K562 (cell line): ENCODE data around the gene SF3A2. TPM values are rescaled to one million over a fixed set of nuclear protein-coding genes. Genes with fewer than 3 reads are reported as not detected.

Experiments
- CTCF ChIP-seq, 3 experiments: IDR thresholded peaks in 2 of 3; conservative IDR thresholded peaks in 1 of 3; 2 replicates each; pipeline ENCODE4 v1.5.1; 2011 to 2012; ENCODE audit warnings: low read length in 3 of 3, mild to moderate bottlenecking in 3 of 3, control low read depth in 2 of 3, improper control_type of control experiment in 1 of 3, inconsistent platforms in 1 of 3, low read depth in 1 of 3, mixed read lengths in 1 of 3, moderate library complexity in 1 of 3; ENCODE audit not compliant: insufficient read depth in 2 of 3
- GATAD2B ChIP-seq: fragments of 450-650 bp; IDR thresholded peaks from 2 replicates; pipeline ENCODE4 v1.6.1; 2017; ENCODE audit warnings: mild to moderate bottlenecking, borderline replicate concordance
- KLF6 ChIP-seq: fragments of 250-450 bp; sonication (Bioruptor Pico); IDR thresholded peaks from 2 replicates; pipeline ENCODE4 v1.4.0; 2020; ENCODE audit warnings: mild to moderate bottlenecking, moderate library complexity, borderline replicate concordance
- NFRKB ChIP-seq: fragments of 450-650 bp; IDR thresholded peaks from 2 replicates; pipeline ENCODE4 v1.6.1; 2016; ENCODE audit warnings: low read depth
- POLR2G ChIP-seq: fragments of 200-400 bp; formaldehyde crosslinking; IDR thresholded peaks from 2 replicates; pipeline ENCODE4 v1.6.1; 2017; ENCODE audit warnings: low read depth, mild to moderate bottlenecking, antibody characterized with exemption, low read length, moderate library complexity
- STAT6 ChIP-seq: sonication (generic); formaldehyde crosslinking; IDR thresholded peaks from 2 replicates; pipeline ENCODE4 v1.8.1; 2023; ENCODE audit warnings: mild to moderate bottlenecking, missing genetic modification reagents
- ZNF174 ChIP-seq: fragments of 250-450 bp; sonication (Bioruptor Pico); IDR thresholded peaks from 2 replicates; pipeline ENCODE4 v1.4.0; 2020; ENCODE audit warnings: mild to moderate bottlenecking
- ZNF253 ChIP-seq: fragments of 250-450 bp; sonication (Bioruptor Pico); conservative IDR thresholded peaks from 2 replicates; pipeline ENCODE4 v1.6.1; 2021; ENCODE audit warnings: mild to moderate bottlenecking
- ZNF316 ChIP-seq: fragments of 450-650 bp; IDR thresholded peaks from 2 replicates; pipeline ENCODE4 v1.6.1; 2016
- ZNF354B ChIP-seq: fragments of 250-450 bp; sonication (Bioruptor Pico); IDR thresholded peaks from 2 replicates; pipeline ENCODE4 v1.4.0; 2020
- polyA plus RNA-seq, 8 experiments: library from polyadenylated mRNA; depleted of rRNA in 4 of 8; stranded (reverse) in 5 of 8; unstranded in 3 of 8; fragments of >200 nt; fragmentation: Nextera tagmentation in 2 of 8; fragmentation: Illumina TruSeq in 1 of 8; extraction: Ambion mirVana in 2 of 8; extraction: Trizol in 1 of 8; gene quantifications; 2 replicates each; pipeline versions ENCODE4 v1.2.1 to v1.2.3, GENCODE V29; 2011 to 2014; ENCODE audit warnings: inconsistent platforms in 1 of 8, missing spikeins in 1 of 8
- total RNA-seq, 7 experiments: library from RNA; depleted of rRNA in 6 of 7; stranded (reverse); fragments of >200 nt in 6 of 7; fragmentation: Illumina TruSeq in 2 of 7; extraction: Trizol in 2 of 7; gene quantifications; 2 replicates each; pipeline versions ENCODE4 v1.2.1 to v1.2.3, GENCODE V29; 2011 to 2021; ENCODE audit warnings: low replicate concordance in 1 of 7

SF3A2 gene
- total and polyA plus RNA-seq, 9 of the 15 experiments (the other 6 are each of a cell fraction or from before 2014, with no cell fraction given), result 0.17 to 194 (median 22.8) TPM

- no peak for TF ChIP-seq STAT6 (CRISPR knock-in tag)
- no peak for TF ChIP-seq KLF6 (CRISPR knock-in tag)
- no peak for TF ChIP-seq ZNF253 (CRISPR knock-in tag)
- no peak for TF ChIP-seq ZNF174
- no peak for TF ChIP-seq CTCF (IDR thresholded peaks at IDR 0.05 in 2 of 3, conservative IDR thresholded peaks at IDR 0.05 in 1 of 3; ENCODE audit: insufficient read depth in 2 of 3, low read depth in 1 of 3, low read length in 3 of 3)
- peak; percentile 63; the same call in 1 of the 2 replicates for TF ChIP-seq POLR2G
- TF ChIP-seq GATAD2B, result no peak
- 0 out of 2 replicates have a peak, but pooled peaks have one; percentile 24 for TF ChIP-seq ZNF316
- TF ChIP-seq ZNF354B, result no peak
- no peak for TF ChIP-seq NFRKB
Observed at GRCh38 chr19:2216361-2217225, 20.0 kb upstream of the SF3A2 start (continued).
